GM12878 (cell line): Measurements from ENCODE around the gene TPST1. TPM values are rescaled to one million over a fixed set of nuclear protein-coding genes. Genes with fewer than 3 reads are reported as not detected.

Source experiments
- ATAC-seq: fragments of 200-7000 bp; cut with Tn5 transposase; 3 replicates; pipeline ENCODE4 v1.9.1; 2020; ENCODE audit warnings: mild to moderate bottlenecking, moderate library complexity
- BruUV-seq: library from RNA; stranded (reverse); fragments of 400-500 nt; replicated peaks from 2 replicates; lab custom pipeline; 2021; lab: Mats Ljungman, UMichigan
- CTCF ChIA-PET: fragments of 300-600 bp; sonication (Branson Sonifier 250); formaldehyde crosslinking; extraction: SDS; loops from one replicate; lab custom pipeline; 2021; ENCODE audit warnings: inconsistent platforms; lab: Yijun Ruan, JAX
- POLR2A ChIA-PET: fragments of 350-600 bp; formaldehyde crosslinking; extraction: SDS; loops from one replicate; lab custom pipeline; 2021; ENCODE audit warnings: inconsistent platforms; lab: Charles Lee
- RAD21 ChIA-PET: fragments of 300-600 bp; sonication (Branson Sonifier 250); formaldehyde crosslinking; loops from one replicate; lab custom pipeline; 2023; ENCODE audit warnings: antibody characterized with exemption; ENCODE audit not compliant: unreplicated experiment; lab: Charles Lee
- SMC1A ChIA-PET: fragments of 300-600 bp; sonication (Branson Sonifier 250); formaldehyde crosslinking; loops from one replicate; lab custom pipeline; 2023; ENCODE audit not compliant: unreplicated experiment, uncharacterized antibody; lab: Charles Lee
- DNase-seq: peaks from one replicate; pipeline ENCODE4 v3.0.0-alpha.2; 2011; ENCODE audit warnings: low read depth, low spot score
- FAIRE-seq: peaks from 3 replicates; lab custom pipeline; 2011; peaks lifted over from hg19 to GRCh38; lab: Jason Lieb, UNC
- H2AFZ ChIP-seq: 2 replicates; pipeline ENCODE4 v1.6.0; 2011; ENCODE audit warnings: low read depth, low read length, control low read depth; ENCODE audit not compliant: control insufficient read depth
- H3K27ac ChIP-seq: 2 replicates; pipeline ENCODE4 v1.5.1; 2011; ENCODE audit warnings: control low read depth; ENCODE audit not compliant: control insufficient read depth, insufficient read depth
- H3K27me3 ChIP-seq, 2 experiments: replicated peaks in 1 of 2; 2 replicates each; pipeline versions ENCODE4 v1.6.0 to v1.6.1; 2011; ENCODE audit warnings: low read length in 1 of 2; ENCODE audit not compliant: control insufficient read depth in 2 of 2, insufficient read depth in 2 of 2
- H3K36me3 ChIP-seq, 2 experiments: 2 replicates each; pipeline ENCODE4 v1.5.1; 2011; ENCODE audit warnings: low read length in 1 of 2; ENCODE audit not compliant: control insufficient read depth in 2 of 2, insufficient read depth in 2 of 2
- H3K4me1 ChIP-seq: 2 replicates; pipeline ENCODE4 v1.6.1; 2011; ENCODE audit warnings: mild to moderate bottlenecking, low read length, moderate library complexity, mixed read lengths; ENCODE audit not compliant: control insufficient read depth, insufficient read depth
- H3K4me2 ChIP-seq: 2 replicates; pipeline ENCODE4 v1.6.0; 2011; ENCODE audit warnings: control low read depth; ENCODE audit not compliant: control insufficient read depth, insufficient read depth
- H3K4me3 ChIP-seq: fragments of 200-600 bp; sonication (generic); 2 replicates; pipeline ENCODE4 v1.5.1; 2016
- H3K79me2 ChIP-seq: 2 replicates; pipeline ENCODE4 v1.6.0; 2011; ENCODE audit warnings: low read length; ENCODE audit not compliant: control insufficient read depth, insufficient read depth
- H3K9ac ChIP-seq: 2 replicates; pipeline ENCODE4 v1.8.0; 2011; ENCODE audit warnings: low read length, control low read depth, mixed read lengths; ENCODE audit not compliant: control insufficient read depth, insufficient read depth
- H3K9me3 ChIP-seq: replicated peaks from 3 replicates; pipeline ENCODE4 v1.5.1; 2011; ENCODE audit warnings: mild to moderate bottlenecking, low read length; ENCODE audit not compliant: control insufficient read depth, insufficient read depth
- H4K20me1 ChIP-seq: 2 replicates; pipeline ENCODE4 v1.6.0; 2011; ENCODE audit not compliant: control insufficient read depth, insufficient read depth
- ATF2 ChIP-seq: IDR thresholded peaks from 2 replicates; pipeline ENCODE4 v1.6.1; 2012; ENCODE audit warnings: low read length, inconsistent platforms
- BHLHE40 ChIP-seq, 2 experiments: fragments of 450-650 bp in 1 of 2; IDR thresholded peaks; 2 replicates each; pipeline ENCODE4 v1.6.1; 2011 to 2017; ENCODE audit warnings: low read depth in 2 of 2, borderline replicate concordance in 1 of 2, improper control_type of control experiment in 1 of 2, low read length in 1 of 2, mild to moderate bottlenecking in 1 of 2
- CHD4 ChIP-seq: fragments of 200-600 bp; sonication (generic); IDR thresholded peaks from 2 replicates; pipeline ENCODE4 v1.6.1; 2016; ENCODE audit warnings: mild to moderate bottlenecking
- HCFC1 ChIP-seq: fragments of 150-350 bp; IDR thresholded peaks from 2 replicates; pipeline ENCODE4 v1.6.1; 2014; ENCODE audit warnings: low read length
- JUNB ChIP-seq: IDR thresholded peaks from 2 replicates; pipeline ENCODE4 v1.6.1; 2016; ENCODE audit warnings: antibody characterized with exemption, mild to moderate bottlenecking
- LARP7 ChIP-seq: fragments of 450-650 bp; IDR thresholded peaks from 2 replicates; pipeline ENCODE4 v1.6.1; 2017; ENCODE audit warnings: mild to moderate bottlenecking
- MTA2 ChIP-seq: fragments of 450-650 bp; IDR thresholded peaks from 2 replicates; pipeline ENCODE4 v1.6.1; 2016; ENCODE audit warnings: low read depth, mild to moderate bottlenecking, moderate library complexity
- NR2F1 ChIP-seq: fragments of 450-650 bp; conservative IDR thresholded peaks from 2 replicates; pipeline ENCODE4 v1.6.1; 2017; ENCODE audit warnings: mild to moderate bottlenecking
- RBBP5 ChIP-seq: fragments of 200-600 bp; sonication (generic); conservative IDR thresholded peaks from 2 replicates; pipeline ENCODE4 v1.6.1; 2016
- RELB ChIP-seq: fragments of 450-650 bp; IDR thresholded peaks from 2 replicates; pipeline ENCODE4 v1.6.1; 2017; ENCODE audit warnings: low read depth, mild to moderate bottlenecking, moderate library complexity
- STAT1 ChIP-seq: fragments of 450-650 bp; conservative IDR thresholded peaks from 2 replicates; pipeline ENCODE4 v1.6.1; 2014; ENCODE audit warnings: antibody characterized with exemption, mild to moderate bottlenecking
- ZNF274 ChIP-seq: IDR thresholded peaks from one replicate; pipeline ENCODE4 v1.8.0; 2011; ENCODE audit not compliant: insufficient read length, insufficient read depth
- ZSCAN29 ChIP-seq: fragments of 450-650 bp; IDR thresholded peaks from 2 replicates; pipeline ENCODE4 v1.6.1; 2017; ENCODE audit warnings: mild to moderate bottlenecking, moderate library complexity
- WGBS: methylation state at CpG from one replicate; pipeline ENCODE4 v1.1.6; 2016; ENCODE audit warnings: low lambda C conversion rate; ENCODE audit not compliant: insufficient replicate concordance, insufficient coverage; ENCODE audit errors: missing lambda C conversion rate; 5-methylcytosine and 5-hydroxymethylcytosine counted together
- in situ Hi-C: fragments of 300-500 bp; cut with MboI; formaldehyde crosslinking; loops from 9 replicates; pipeline ENCODE4 v1.14.3; 2018; ENCODE audit warnings: mixed read lengths
- intact Hi-C: fragments of 100-400 bp; cut with micrococcal nuclease; formaldehyde crosslinking; loops from one replicate; pipeline ENCODE4 v1.14.2; 2022; ENCODE audit not compliant: unreplicated experiment
- polyA plus RNA-seq, 11 experiments: library from polyadenylated mRNA; depleted of rRNA in 4 of 11; unstranded in 6 of 11; stranded (reverse) in 5 of 11; fragments of >200 nt; fragmentation: Nextera tagmentation in 4 of 11; fragmentation: Illumina TruSeq in 1 of 11; extraction: Ambion mirVana in 4 of 11; extraction: Trizol in 1 of 11; gene quantifications; 1 replicate in 1 of 11; 2 replicates in 10 of 11; pipeline versions ENCODE4 v1.2.1 to v1.2.3, GENCODE V29; 2011 to 2016; ENCODE audit warnings: inconsistent platforms in 2 of 11, missing spikeins in 2 of 11, low read depth in 1 of 11
- total RNA-seq, 4 experiments: library from RNA; depleted of rRNA in 3 of 4; stranded (reverse); fragments of >200 nt in 3 of 4; fragmentation: Illumina TruSeq in 1 of 4; extraction: Trizol in 1 of 4; gene quantifications; 2 replicates each; pipeline versions ENCODE4 v1.2.1 to v1.2.3, GENCODE V29; 2013 to 2021
- TF ChIP-seq, protein P1 (sequence below): fragments of 450-650 bp; IDR thresholded peaks from 2 replicates; pipeline ENCODE4 v1.6.1; 2017; ENCODE audit warnings: mild to moderate bottlenecking, moderate library complexity

The TPST1 gene
- total and polyA plus RNA-seq, 10 of the 15 experiments (the other 5 are each of a cell fraction or from before 2014, with no cell fraction given) = 1.1 to 10.6 (median 7.5) TPM

DNA sequence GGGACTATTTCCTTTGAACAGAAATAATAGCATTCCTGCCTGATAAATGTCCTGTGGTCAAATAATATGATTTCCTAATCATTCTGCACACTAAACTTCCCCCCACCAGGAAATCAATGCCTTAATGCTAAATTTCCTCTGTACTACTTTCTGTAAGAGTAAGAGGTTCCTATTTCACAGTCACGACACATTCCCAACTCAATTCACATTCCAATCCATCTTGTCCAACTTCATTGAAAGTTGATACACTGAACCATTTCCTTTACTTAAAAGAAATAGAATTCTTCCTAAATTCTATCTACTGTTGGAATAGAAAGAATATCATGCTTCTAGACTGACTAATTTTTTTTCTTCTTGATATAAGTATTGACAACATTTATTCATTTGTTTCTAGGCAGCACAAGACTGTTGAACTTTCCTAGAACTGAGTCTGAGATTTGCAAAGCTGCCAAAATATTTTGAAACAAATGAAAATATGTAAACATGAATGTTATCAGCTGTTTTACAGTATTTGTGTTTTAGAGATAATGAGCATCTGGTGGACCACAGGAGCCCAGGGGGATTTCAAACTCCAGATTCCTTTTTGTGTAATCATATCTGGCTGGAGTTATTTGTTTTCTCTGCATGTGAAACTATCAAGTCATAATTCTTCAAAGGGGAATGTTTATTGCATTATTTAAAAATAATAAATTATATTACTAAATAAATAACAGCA is 121.5 kb downstream of the TPST1 start:
- no peak for ATAC-seq
- in situ Hi-C loops = no loop called here
- H4K20me1 ChIP-seq = no peaks in the 10 kb centered on the region
- H3K4me3 ChIP-seq = no peak overlapping the region
- H3K9ac ChIP-seq = no peak overlapping the region
- no peak overlapping the region for H3K27ac ChIP-seq
- CTCF ChIA-PET = no interaction called here
- no peaks in the 10 kb centered on the region for H3K27me3 ChIP-seq
- DNase-seq = no peak
- SMC1A ChIA-PET = interaction anchor here (0.8 kb wide), 1 partner anchor 10 kb away, joined by 5 read pairs; no protein-coding TSS in a partner anchor
- 88% methylated on average over 1 of the region's 1 CpG for WGBS
- H3K9me3 ChIP-seq = no peaks in the 10 kb centered on the region
- RAD21 ChIA-PET = no interaction called here
- H3K4me2 ChIP-seq = no peak overlapping the region
- no TSS peak for BruUV-seq
- POLR2A ChIA-PET = no interaction called here
- no peaks in the 10 kb centered on the region for H3K79me2 ChIP-seq
- no peak overlapping the region for H2AFZ ChIP-seq
- no peaks in the 10 kb centered on the region for H3K4me1 ChIP-seq
- TF ChIP-seq, protein P1, sequence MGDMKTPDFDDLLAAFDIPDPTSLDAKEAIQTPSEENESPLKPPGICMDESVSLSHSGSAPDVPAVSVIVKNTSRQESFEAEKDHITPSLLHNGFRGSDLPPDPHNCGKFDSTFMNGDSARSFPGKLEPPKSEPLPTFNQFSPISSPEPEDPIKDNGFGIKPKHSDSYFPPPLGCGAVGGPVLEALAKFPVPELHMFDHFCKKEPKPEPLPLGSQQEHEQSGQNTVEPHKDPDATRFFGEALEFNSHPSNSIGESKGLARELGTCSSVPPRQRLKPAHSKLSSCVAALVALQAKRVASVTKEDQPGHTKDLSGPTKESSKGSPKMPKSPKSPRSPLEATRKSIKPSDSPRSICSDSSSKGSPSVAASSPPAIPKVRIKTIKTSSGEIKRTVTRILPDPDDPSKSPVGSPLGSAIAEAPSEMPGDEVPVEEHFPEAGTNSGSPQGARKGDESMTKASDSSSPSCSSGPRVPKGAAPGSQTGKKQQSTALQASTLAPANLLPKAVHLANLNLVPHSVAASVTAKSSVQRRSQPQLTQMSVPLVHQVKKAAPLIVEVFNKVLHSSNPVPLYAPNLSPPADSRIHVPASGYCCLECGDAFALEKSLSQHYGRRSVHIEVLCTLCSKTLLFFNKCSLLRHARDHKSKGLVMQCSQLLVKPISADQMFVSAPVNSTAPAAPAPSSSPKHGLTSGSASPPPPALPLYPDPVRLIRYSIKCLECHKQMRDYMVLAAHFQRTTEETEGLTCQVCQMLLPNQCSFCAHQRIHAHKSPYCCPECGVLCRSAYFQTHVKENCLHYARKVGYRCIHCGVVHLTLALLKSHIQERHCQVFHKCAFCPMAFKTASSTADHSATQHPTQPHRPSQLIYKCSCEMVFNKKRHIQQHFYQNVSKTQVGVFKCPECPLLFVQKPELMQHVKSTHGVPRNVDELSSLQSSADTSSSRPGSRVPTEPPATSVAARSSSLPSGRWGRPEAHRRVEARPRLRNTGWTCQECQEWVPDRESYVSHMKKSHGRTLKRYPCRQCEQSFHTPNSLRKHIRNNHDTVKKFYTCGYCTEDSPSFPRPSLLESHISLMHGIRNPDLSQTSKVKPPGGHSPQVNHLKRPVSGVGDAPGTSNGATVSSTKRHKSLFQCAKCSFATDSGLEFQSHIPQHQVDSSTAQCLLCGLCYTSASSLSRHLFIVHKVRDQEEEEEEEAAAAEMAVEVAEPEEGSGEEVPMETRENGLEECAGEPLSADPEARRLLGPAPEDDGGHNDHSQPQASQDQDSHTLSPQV = no peak
- TF ChIP-seq RBBP5 (no peak), ZNF274 (no peak), ATF2 (no peak), HCFC1 (no peak), MTA2 (no peak), LARP7 (no peak), NR2F1 (no peak), RELB (no peak), ZSCAN29 (no peak), STAT1 (no peak), CHD4 (no peak), BHLHE40 (IDR thresholded peaks at IDR 0.05; ENCODE audit: borderline replicate concordance in 1 of 2, low read depth in 2 of 2, low read length in 1 of 2) (no peak), JUNB (no peak)
- FAIRE-seq = no peak
- intact Hi-C loops = no loop called here
- no peaks in the 10 kb centered on the region for H3K36me3 ChIP-seq
